GM12891 (cell line): ENCODE results near the gene CLRN3.

ENCODE experiments used
- PAX5 ChIP-seq: IDR thresholded peaks from 2 replicates; pipeline ENCODE4 v1.6.1; 2011; ENCODE audit warnings: low read length, moderate library complexity, mild to moderate bottlenecking; ENCODE audit not compliant: insufficient read depth, severe bottlenecking
- POLR2A ChIP-seq: IDR thresholded peaks from 2 replicates; pipeline ENCODE4 v1.6.1; 2011; ENCODE audit warnings: low read depth, low read length, control low read depth

DNA sequence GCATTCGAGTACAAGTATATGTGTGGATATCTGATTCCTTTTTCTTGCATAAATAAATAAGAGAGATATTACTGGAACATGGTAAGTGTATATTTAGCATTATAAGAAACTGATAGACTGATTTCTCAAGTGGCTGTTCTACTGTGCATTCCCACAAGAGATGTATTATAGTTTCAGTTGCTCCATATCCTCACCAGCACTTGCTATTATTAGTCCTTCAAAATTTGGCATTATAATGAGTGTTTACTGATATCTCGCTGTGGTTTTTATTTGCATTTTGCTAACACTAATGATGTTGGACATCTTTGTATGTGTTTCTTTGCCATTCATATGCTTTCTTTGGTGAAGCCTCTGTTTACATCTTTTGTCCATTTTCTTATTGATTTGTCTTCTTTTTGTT lies 4.4 kb upstream of the CLRN3 start:
- TF ChIP-seq POLR2A (no peak), PAX5 (no peak)
